Activated T-helper 9 cell treated with anti-CD3 and anti-CD28 coated beads, Interleukin-2, amount 50 U/mL, for 16 hours (primary cell): ENCODE results near the gene RAB3A.
A peak's percentile ranks its signal among the peaks of the same experiment; 100 is the strongest.

Source experiments
- DNase-seq: peaks from one replicate; pipeline ENCODE4 v3.0.0-alpha.2; 2020; ENCODE audit warnings: low read depth

RAB3A gene

GRCh38 chr19:18197306-18197705, 6.5 kb downstream of the RAB3A start:
- no peak for DNase-seq

DNA sequence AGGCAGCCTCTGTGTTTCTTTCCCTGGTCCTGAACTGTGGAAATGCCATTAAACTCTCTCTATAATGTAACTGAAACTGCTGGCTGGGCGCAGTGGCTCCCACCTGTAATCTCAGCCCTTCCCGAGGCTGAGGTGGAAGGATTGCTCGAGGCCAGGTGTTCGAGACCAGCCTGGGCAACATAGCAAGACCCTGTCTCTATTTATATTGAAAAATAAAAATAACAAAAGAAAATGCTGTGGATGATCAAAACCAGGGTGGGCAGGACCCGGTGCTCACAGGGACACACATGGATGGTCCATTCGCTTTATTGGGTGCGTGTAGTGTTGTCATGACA, 7.4 kb downstream of the RAB3A start:
- no peak for DNase-seq

- no peak for DNase-seq
These were observed 9.1 kb downstream of the RAB3A start for GRCh38 chr19:18194554-18195238.

- DNase-seq = no peak
These were observed 9.7 kb downstream of the RAB3A start for GRCh38 chr19:18194181-18194530.

DNA sequence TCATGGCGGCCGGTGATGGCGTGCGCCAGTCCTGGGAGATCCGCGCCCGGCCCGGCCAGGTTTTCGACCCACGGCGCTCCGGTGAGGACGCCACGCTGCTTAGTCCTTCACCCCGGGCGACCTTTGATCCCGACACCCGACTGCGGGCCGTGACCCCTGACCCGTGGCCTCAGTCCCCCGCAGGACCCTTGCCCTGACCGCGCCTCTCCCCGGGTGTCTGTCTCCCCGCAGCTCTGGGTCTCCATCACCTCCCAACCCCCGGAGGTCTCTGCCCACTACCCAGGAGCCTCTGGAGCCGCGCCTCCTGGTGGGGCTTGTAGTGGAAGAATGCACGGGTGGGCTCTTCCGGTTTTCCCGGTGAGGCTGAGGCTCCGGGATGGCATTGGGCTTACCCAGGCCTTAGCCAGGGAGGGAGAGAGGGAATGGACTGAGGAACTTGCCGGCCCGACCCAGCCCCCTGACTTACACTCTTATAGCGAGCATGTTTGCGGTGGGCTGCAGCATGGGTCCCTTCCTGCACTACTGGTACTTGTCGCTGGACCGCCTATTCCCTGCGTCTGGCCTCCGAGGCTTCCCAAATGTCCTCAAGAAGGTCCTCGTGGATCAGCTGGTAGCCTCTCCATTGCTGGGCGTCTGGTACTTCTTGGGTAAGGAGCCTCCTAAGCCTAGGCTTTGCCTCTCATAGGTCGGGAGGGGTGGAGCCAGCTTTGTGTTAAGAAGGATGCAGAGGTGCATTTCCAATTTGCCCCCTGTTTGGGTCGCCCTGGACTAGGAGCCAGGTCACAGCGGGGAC, 10.3 kb downstream of the RAB3A start:
- DNase-seq = no peak

DNA sequence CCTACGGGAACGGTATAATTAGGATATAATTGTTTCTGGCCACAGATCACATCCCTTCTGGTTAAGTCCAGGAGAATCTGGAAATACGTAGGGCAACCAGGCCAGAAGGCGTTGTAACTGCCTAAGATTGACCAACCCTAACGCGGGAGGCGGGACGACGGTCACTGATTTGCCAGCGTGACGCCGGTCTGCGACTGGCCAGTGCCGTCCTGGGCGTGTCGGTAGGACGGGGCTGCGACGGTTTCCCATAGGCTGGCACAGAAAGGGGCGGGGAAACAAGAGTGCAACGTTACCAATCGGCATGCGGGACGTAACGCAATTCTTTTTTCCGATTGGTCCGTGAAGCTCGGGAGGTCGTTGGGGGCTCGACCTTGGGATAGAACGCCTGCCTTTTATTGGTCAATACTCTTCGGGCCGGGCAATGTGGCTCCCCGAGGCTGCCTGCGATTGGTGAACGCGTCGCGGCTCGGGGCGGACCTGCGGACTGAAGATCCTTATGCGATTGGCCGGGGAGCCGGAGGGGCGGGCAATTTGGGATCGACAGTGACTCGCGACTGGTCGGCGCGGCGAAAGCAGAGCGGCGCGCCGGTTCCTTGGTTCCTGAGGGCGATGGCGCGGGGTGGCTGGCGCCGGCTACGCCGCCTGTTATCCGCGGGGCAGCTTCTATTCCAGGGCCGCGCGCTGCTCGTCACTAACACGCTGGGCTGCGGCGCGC, 11.0 kb downstream of the RAB3A start, which contains the start of gene MPV17L2:
TSS of gene MPV17L2 (plus strand) at position 546 of the 715 bp plus-strand sequence. CDS start at position 610, 64 bp downstream.
- peak; percentile 97 for DNase-seq

GRCh38 chr19:18191640-18192062, 12.2 kb downstream of the RAB3A start:
- no peak for DNase-seq

GRCh38 chr19:18190278-18190677, 13.6 kb downstream of the RAB3A start:
- no peak for DNase-seq

GRCh38 chr19:18185538-18185937, 18.3 kb downstream of the RAB3A start:
- no peak for DNase-seq

DNA sequence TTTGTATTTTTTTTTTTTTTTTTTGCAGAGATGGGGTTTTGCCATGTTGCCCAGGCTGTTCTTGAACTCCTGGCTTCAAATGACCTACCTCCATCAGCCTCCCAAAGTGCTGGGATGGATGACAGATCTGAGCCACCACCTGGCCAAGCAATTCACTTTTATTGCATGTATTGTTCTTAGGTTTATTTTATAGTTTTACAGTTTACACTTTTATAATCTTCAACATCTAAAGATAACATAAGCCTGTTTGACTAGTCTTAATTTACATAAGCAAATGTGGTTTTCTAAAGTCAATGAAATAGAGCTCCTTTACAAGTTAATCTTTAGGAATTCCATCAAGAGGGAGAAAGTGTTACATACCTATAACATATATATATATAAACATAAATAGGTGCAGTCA, 20.3 kb downstream of the RAB3A start:
- DNase-seq = no peak

- no peak for DNase-seq
These were observed 23.9 kb downstream of the RAB3A start for GRCh38 chr19:18179957-18180356.

DNA sequence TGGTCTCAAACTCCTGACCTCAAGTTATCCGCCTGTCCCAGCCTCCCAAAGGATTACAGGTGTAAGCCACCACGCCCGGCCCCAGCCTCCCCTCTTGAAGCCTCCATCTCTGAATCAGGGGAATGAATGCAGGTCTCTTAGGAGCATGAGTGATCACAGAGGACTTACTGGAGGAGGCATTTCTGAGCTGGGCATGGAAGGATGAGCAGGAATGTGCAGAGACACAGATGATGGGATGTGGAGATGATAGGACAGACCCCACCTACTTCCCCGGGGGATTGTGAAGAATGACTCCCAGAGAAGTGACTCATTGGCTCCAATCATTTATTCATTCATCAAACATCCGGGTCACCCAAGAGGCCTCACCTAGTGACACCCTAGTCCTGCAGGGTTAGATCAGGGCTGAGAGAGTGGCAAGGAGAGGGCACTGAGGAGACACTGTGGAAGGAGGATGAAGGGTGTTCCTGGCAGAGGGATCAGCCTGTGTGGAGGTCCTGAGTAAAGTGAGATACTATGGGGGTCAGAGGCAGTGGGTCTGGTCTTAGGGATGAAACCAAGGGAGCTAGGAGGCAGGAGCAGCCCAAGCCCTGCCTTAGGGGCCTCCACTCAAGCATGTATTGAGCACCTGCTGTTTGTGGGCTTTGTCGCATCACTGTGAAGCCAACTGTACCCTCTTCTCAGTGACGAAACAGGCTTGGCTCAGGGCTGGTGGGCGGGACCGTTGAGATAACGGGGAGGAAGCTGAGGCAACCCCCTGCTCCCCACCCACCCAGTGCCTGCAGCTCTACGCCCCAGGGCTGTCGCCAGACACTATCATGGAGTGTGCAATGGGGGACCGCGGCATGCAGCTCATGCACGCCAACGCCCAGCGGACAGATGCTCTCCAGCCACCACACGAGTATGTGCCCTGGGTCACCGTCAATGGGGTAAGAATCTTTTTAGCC, 27.2 kb downstream of the RAB3A start:
- no peak for DNase-seq

DNA sequence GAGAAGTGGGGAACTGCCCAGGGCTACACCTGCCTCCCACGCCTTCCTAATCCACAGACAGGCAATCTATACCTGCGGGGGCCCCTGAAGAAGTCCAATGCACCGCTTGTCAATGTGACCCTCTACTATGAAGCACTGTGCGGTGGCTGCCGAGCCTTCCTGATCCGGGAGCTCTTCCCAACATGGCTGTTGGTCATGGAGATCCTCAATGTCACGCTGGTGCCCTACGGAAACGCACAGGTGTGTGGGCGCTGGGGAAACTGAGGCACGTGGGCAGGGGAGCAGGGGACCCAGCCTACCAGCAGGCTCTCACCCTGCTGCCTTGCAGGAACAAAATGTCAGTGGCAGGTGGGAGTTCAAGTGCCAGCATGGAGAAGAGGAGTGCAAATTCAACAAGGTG, 28.9 kb downstream of the RAB3A start:
- no peak for DNase-seq

DNA sequence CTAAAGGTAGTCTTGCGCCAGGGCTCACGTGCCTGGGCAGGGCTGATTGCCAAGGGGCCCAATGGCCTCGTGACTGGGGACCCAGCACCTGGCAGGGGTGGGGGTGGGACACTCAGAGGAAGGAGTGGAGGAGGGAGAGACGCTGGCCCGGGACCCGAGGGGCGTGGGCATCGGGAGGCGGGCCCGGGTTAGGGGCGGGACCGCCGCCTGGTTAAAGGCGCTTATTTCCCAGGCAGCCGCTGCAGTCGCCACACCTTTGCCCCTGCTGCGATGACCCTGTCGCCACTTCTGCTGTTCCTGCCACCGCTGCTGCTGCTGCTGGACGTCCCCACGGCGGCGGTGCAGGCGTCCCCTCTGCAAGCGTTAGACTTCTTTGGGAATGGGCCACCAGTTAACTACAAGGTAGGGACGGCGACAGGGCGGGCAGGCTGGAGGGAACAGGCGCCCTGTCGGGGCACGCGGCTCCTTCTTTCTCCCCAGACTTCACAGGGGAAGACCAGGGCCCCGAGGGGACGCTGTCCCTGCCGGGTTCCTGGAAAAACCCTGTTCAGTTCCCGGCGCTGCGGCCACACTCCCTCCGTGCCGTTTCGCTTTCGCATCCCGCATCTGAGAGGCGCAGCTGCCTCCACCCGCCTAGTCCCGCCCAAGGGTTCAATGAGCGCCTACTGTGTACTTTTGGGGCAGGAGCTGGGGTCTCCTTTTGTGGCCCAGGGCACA, 30.1 kb downstream of the RAB3A start, which contains the start of gene IFI30:
TSS of gene IFI30 (plus strand) at position 242 of the 717 bp plus-strand sequence. CDS start at position 271, 29 bp downstream.
- peak; percentile 53 for DNase-seq

DNA sequence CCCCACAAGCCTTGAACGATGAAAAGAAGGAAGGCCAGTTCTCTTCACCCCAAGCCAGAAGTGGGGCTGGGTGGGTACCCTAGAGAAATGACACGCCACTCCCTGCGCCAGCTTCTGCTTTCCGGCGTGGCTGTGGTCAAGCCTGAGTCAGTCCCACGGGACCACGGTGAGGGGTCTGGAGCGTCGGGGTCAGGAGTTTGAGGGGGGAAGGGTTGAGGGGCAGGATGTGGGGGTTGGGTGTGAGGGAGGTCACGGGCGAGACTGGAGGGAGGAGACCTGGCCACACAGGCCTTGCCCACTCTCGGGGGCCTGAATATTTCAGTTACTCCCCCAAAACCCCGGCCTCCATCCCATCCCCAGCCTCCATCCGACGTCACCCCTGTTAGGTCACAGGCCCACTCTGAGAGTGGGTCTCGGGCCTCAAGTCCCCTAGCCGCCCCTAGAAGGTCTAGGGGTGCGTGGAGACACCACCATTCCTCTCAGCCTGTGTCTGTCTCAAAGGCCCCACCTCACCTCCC, 30.7 kb downstream of the RAB3A start:
- DNase-seq = no peak

DNA sequence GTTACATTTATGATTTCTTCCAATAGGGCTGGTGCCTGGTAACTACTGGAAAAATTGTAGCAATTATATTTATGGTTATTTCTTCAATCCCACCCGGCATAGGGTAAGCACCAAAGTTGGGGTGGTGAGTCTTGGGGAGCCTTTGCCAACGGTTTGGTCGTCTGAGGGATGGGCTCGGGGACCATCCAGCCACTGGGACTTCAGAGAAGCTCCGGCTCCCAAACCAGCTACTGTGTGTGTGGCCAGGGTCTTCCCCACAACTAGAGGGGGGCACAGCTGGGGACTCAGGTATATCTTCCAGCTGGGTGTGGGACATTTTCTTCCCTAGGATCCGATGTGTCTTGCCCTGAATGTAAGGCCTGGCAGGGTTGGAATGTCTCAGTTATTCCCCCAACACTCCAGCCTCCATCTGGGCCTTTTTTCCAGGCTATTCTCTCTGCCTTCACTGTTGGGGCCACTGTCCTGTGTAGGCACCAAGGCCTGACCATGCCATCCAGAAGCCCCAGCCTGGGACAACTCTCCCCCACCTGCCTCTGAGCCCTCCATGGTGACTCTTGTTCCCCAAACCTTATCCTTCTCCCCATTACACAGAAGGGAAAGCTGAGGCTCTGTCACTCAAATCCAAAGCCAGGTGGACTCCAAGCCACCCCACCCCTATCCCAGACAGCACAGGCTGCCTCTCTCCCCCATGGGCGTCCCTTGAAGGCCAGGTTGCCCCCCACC, 31.4 kb downstream of the RAB3A start:
- no peak for DNase-seq

- no peak for DNase-seq
These were observed 32.1 kb downstream of the RAB3A start for GRCh38 chr19:18171605-18172327.

GRCh38 chr19:18170714-18171255, 33.1 kb downstream of the RAB3A start:
- no peak for DNase-seq
